ACHN (cell line): ENCODE results near the gene TSPAN4.

Experiments used
- DNase-seq: peaks from one replicate; pipeline ENCODE4 v3.0.0-alpha.2; 2015
- in situ Hi-C: cut with HindIII; loops from 2 replicates; pipeline ENCODE4 v1.10.0; 2017; ENCODE audit warnings: low sequenced_read_pairs, low pct_ligation_motif_present, low pct_unique_long_range_greater_than_20kb

Gene TSPAN4

GRCh38 chr11:831961-832528 is 10.6 kb upstream of the TSPAN4 start:
- in situ Hi-C loops = no loop called here
- no peak for DNase-seq

DNA sequence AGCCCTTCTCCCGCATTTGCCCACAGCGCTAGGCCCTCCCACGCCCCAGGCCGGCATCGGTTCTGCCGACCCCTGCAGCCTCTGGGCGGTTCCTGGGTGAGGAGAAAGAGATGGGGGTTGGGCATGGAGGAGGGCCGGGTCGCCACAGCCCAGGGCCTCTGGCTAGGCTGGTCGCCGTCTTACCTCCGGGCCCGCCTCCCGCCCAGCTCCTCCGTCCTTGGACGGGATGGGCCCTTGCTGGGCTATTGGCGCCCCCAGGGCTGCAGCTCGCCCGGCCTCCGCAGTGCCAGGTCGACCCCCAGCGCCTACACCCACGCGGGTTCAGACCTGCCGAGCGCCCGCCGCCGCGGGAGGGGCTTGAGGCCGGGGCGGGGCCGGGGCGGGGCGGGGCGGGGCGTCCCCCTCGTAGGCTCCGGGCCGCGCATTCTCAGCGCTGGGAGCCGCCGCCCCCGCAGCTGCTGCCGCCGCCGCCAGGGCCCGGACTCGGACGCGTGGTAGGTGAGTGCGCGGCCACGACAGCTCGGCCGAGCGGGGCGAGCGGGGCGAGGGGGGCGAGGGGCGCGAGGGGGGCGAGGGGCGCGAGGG is 10.0 kb upstream of the TSPAN4 start, which contains the start of gene CD151:
TSS of gene CD151 (plus strand) at position 424 of the 585 bp plus-strand sequence. CDS start 3,118 bp downstream, outside the sequence.
- in situ Hi-C loops = no loop called here
- peak; percentile 65 for DNase-seq

DNA sequence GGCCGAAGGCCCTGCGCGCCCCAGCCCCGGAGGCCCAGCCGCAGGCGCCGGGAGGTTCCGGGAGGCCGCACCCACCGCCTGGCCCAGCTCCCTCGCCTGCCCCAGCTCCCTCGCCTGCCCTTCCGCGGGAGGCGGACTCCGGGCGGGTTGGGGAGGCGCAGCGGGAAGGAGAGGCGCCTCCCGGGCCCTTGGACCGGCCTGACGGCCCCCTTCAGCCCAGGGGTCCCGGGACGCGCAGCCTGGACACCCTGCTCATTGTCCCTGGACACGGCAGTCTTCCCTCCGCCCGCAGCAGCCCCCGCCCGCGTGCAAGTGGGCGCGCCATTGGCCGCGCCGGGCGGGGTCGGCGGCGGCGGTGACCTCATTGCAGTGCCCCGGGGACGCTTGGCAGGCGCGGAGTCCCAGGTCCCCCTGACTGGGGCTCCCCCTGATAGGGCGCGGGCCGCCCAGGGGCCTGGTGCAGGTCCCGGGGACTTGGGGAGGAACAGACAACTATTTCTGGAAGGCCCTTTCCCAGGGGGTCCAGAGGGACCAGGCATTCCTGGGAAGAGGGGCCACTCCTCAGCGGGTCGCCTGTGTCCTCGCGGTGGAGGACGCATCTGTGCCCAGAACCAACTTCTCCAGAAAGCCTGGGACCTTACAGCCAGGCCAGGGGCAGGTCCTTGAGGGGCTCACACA is 9.4 kb upstream of the TSPAN4 start:
- no peak for DNase-seq
- in situ Hi-C loops = no loop called here

- DNase-seq = no peak
- in situ Hi-C loops = no loop called here
Measured at GRCh38 chr11:833849-834311, 8.8 kb upstream of the TSPAN4 start.

- in situ Hi-C loops = no loop called here
- peak; percentile 93 for DNase-seq
Measured at GRCh38 chr11:834371-835316, 8.0 kb upstream of the TSPAN4 start.

DNA sequence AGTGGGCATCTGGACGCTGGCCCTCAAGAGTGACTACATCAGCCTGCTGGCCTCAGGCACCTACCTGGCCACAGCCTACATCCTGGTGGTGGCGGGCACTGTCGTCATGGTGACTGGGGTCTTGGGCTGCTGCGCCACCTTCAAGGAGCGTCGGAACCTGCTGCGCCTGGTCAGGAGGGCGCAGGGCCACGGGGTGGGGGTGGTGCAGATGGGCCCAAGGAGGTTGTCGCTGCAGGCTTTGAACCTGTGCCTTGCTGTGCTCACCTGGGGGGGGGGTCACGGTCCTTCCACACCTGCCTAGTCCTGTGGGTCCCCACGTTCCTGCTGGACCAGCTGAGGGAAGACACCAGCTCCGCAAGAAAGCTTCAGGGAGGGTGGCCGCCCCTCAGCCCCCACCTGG is 6.4 kb upstream of the TSPAN4 start:
- DNase-seq = no peak
- in situ Hi-C loops = no loop called here

- in situ Hi-C loops = no loop called here
- DNase-seq = no peak
Measured at GRCh38 chr11:836700-837099, 6.0 kb upstream of the TSPAN4 start.

DNA sequence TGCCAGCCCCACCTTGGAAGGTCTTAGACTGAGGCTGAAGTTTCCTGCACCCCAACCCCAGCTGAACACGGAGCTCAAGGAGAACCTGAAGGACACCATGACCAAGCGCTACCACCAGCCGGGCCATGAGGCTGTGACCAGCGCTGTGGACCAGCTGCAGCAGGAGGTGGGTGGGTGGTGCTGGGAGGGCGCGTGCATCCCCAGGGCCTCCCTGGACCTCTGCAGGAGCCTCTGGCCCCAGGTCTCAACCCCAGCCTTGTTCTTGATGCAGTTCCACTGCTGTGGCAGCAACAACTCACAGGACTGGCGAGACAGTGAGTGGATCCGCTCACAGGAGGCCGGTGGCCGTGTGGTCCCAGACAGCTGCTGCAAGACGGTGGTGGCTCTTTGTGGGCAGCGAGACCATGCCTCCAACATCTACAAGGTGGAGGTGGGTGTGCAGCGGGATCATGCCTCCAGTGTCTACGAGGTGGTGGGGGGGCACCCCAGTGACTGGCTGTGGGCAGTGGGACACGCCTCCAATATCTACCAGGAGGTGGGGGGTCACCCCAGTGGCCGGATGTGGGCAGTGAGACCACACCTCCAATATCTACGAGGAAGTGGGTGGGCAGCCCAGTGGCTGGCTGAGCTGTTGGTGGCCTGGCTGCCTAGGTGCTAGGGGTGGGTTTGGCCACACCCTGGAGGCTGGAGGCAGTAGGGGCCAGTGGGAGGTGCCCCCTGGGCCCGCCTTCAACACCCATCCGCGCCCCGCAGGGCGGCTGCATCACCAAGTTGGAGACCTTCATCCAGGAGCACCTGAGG is 5.3 kb upstream of the TSPAN4 start:
- in situ Hi-C loops = no loop called here
- DNase-seq = no peak

DNA sequence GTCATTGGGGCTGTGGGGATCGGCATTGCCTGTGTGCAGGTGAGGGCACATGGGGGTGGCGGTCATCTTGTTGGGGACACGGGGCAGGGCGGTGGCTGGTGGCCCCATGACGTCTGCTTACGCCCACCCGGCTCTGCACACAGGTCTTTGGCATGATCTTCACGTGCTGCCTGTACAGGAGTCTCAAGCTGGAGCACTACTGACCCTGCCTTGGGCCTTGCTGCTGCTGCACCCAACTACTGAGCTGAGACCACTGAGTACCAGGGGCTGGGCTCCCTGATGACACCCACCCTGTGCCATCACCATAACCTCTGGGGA is 4.7 kb upstream of the TSPAN4 start:
- in situ Hi-C loops = no loop called here
- DNase-seq = no peak

GRCh38 chr11:838441-839279 is 4.0 kb upstream of the TSPAN4 start:
- in situ Hi-C loops = no loop called here
- DNase-seq = no peak

GRCh38 chr11:839280-839623 is 3.4 kb upstream of the TSPAN4 start:
- DNase-seq = no peak
- in situ Hi-C loops = no loop called here

DNA sequence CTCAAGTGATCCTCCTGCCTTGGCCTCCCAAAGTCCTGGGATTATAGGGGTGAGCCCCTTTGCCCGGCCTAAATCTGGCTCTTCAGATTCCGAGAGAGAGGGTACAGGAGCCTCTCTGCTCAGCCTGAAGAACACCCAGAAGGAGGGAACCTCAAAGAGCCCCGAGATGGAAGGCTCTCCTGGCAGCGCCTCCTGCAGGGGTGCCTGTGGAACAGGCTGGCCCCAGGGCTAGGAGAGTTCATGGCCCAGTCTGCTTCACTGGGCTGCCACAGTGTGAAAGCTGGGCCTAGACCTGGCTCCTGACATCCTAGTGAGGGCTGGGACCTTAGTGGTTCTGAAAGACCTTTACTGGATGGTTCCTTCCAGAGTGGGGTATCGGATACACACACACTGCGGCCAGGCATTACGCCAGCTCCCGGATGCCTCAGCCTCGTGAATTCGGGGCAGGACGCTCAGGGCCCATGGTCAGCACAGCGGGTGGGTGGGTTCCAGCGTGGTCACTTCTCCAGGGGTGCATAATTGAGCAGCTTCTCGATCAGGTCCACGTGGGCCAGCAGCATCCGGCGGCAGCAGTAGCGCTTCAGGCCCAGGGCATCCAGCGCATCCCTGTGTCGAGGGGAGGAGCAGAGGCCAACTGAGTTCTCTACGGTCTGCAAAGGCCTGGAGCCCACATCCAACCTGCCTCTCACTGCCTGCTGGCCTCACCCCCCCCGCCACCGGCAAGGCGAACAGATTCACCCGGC is 2.6 kb upstream of the TSPAN4 start:
- no peak for DNase-seq
- in situ Hi-C loops = no loop called here

GRCh38 chr11:841981-842369 is 677 bp upstream of the TSPAN4 start:
- no peak for DNase-seq
- in situ Hi-C loops = no loop called here

DNA sequence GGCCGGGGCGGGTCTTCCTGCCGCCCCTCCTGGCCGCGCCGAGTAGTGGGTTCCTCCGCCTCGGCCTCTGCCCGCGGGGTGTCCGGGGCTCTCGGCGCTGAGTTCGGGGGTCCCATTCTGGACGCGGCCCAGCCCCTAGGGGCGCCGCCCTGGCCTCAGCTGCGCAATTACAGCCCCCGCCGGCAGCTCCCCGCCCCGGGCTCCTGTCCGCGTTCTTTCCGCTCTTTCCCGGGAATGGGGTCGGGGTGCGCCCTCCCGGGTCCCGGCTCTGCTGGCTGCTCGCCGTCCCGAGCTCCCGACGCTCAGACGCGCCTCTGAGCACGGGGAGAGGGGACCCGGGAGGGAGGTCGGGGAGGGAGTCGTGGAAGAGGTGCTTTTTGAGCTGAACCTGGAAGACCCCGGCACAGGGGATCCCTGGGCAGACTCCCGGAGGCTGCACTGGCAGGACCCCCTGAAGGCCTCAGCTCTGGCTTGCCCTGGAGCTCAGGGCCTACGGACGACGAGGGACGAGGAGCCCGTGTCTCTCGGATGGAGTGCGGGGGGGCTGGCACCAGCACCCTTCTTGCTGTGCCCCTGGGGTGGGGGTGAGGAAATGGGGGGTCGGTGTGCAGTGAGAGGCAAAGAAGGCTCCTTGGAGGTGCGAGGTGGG is 558 bp downstream of the TSPAN4 start:
- in situ Hi-C loops = no loop called here
- DNase-seq = no peak

- in situ Hi-C loops = no loop called here
- peak; percentile 94 for DNase-seq
Measured at GRCh38 chr11:843818-844692, 1.4 kb downstream of the TSPAN4 start.
